SK-N-SH treated with all-trans-retinoic acid at 6 μM for 48 hours (cell line): ENCODE measurements around the gene OXTR.

Source experiments
- BACH2 ChIP-seq: fragments of 250-450 bp; sonication (Bioruptor Pico); IDR thresholded peaks from 2 replicates; pipeline ENCODE4 v1.9.0; 2021; ENCODE audit warnings: mild to moderate bottlenecking, borderline replicate concordance
- CREB5 ChIP-seq: fragments of 250-450 bp; sonication (Bioruptor Pico); IDR thresholded peaks from 2 replicates; pipeline ENCODE4 v1.5.1; 2020; ENCODE audit warnings: low read depth, mild to moderate bottlenecking, moderate library complexity
- ESRRG ChIP-seq: fragments of 250-450 bp; sonication (Bioruptor Pico); IDR thresholded peaks from 2 replicates; pipeline ENCODE4 v1.6.1; 2021; ENCODE audit warnings: mild to moderate bottlenecking
- GLIS3 ChIP-seq: fragments of 250-450 bp; sonication (Bioruptor Pico); IDR thresholded peaks from 2 replicates; pipeline ENCODE4 v1.5.0; 2020; ENCODE audit warnings: mild to moderate bottlenecking, moderate library complexity
- POU6F1 ChIP-seq: fragments of 250-450 bp; sonication (Bioruptor Pico); IDR thresholded peaks from 2 replicates; pipeline ENCODE4 v1.8.0; 2021; ENCODE audit warnings: low read depth, mild to moderate bottlenecking, moderate library complexity, borderline replicate concordance
- SNAI2 ChIP-seq: fragments of 250-450 bp; sonication (Bioruptor Pico); IDR thresholded peaks from 2 replicates; pipeline ENCODE4 v1.5.0; 2020; ENCODE audit warnings: mild to moderate bottlenecking, moderate library complexity
- ZFP3 ChIP-seq: fragments of 250-450 bp; sonication (Bioruptor Pico); IDR thresholded peaks from 2 replicates; pipeline ENCODE4 v1.5.0; 2020; ENCODE audit warnings: mild to moderate bottlenecking, moderate library complexity

- no peak for TF ChIP-seq ZFP3
- TF ChIP-seq SNAI2 (CRISPR knock-in tag) = no peak
- TF ChIP-seq ESRRG (CRISPR knock-in tag) = no peak
- TF ChIP-seq GLIS3 (CRISPR knock-in tag) = no peak
- no peak for TF ChIP-seq POU6F1
- TF ChIP-seq CREB5 (CRISPR knock-in tag) = no peak
- no peak for TF ChIP-seq BACH2 (CRISPR knock-in tag)
Measured at GRCh38 chr3:8780279-8780678, 10.9 kb upstream of the OXTR start.
